GM18499 (cell line): ENCODE measurements around the gene PDE9A.

ENCODE experiments used
- ATAC-seq: cut with Tn5 transposase; IDR thresholded peaks from one replicate; pipeline ENCODE4 v1.9.1; 2021; ENCODE audit warnings: moderate number of reproducible peaks; ENCODE audit not compliant: insufficient read depth, unreplicated experiment

The PDE9A gene

DNA sequence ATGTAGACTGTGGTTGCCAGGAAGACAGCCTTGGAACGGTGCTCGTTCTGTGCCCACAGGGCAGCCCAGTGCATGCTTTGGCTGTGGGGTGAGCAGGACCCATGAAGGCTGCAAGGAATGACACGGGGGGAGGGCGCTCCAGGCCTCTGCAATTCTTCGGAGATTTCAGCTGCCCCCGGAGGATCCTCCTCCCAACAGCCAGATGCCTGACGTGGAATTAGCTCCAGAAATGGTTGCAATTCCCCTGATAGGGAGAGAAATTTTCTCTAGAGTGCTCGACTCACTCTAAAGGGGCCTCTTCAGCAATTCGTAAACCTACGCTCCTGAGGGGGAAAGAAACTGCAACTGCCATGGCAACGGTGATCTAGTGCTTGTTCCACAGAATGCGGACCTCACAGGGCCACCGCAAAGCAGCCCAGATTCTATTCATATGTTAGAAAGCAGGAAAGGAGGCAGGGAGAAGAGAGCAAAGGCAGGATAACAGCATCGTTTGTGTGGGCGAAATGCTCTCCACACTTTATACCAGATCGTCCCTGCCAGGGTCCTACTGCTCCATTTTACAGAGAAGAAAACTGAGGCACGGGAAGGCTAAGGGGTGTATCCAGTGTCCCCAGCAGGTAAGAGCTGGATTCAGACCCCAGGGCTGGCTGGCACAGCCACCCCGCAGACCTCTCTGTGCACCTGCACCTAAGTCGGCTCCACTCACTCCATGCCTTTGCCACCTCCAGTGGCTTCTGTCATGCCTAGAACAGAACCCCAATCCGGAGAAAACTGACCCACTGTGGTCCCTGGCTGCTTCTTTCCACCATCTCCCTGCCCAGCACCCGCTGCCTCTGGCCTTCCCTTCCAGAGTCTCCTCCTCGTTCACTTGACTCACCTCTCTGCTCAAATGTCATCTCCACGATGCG, 11.9 kb upstream of the PDE9A start:
- no peak for ATAC-seq

- no peak for ATAC-seq
Measured at GRCh38 chr21:42642219-42642745, 11.1 kb upstream of the PDE9A start.

DNA sequence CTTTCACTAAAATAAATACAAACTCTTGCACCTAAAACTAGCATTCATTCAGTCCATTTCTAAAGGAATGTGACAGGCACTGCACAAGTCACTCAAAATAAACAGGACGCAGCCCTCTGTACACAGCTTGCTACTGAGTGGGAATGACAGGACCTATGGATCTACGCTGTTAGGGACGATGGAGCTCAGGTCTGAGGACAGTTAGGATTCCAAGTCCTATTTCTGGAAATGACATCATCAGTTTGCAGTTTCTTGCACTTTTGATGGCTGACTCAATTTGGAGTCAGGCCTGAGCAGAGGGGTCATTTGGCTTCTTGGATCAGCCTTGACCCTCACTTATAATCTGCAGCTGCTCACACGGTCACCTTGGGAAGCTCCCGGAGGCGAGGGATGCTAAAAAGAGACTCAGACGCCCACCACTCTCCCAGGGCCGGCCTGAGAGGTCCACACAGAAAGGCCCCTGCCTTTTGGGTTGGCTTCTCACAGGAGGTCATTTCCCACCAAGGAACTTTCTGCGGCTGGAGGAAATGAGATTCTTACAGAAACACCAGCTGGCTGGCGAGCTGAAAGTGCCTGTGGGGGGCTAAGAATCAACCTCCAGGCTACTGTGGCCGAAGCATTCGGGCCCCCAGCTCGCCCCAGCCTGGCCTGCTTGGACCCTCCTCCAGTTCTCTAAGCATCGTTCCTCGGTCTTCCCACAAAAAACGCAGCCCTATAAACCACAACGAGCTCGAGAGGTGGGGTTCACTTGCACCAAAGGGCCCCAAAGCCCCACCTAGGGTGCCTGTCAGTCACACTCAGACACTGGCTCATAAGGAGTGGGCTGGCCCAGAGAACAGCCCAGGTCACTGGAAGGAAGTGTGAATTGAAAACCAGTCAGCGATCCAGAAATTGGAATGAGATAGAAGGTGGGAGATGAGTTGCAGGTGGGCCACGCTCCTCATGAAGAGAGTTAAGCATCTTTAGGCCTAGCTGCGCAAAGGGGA, 8.9 kb upstream of the PDE9A start:
- ATAC-seq = no peak

DNA sequence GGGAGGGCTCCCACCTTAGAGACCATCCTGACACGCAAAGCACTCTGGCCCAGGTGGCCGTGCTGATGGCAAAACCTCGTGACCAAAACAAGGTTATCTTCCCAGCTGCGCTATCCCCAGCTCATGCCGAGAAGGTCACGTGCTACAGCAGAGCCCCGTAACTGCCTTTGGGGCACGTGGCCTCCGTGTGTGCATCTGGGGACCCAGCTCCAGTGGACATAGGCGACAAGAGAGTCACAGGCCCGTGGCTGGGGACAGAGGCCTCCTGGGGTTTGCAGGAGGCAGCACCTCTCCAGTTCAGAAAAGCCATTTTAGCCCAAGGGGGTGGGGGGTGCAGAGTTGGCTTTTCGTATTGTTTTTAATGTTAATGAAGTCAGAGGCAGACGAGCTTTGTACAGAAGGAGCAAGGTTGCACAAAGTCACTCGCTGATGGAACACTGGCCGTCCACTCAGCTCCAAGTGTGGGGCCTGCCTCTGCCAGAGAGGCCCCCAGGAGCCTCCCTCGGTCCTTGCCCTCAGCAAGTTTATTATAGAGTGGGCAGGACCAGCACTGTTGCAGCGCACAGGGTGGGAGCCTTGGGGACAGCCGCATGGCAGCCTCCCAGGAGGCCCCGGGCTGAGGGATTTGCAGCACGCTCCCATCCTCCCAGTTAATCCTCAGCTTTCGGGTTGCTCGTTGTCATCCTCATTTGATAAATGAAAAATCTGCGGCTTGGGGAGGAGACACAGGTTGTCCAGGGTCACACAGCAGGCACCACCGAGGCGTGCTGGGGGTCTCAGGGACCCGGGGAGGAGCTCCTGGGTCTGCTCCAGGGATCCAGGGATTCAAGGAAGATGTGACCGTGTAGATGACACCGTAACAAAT, 8.0 kb upstream of the PDE9A start:
- no peak for ATAC-seq

- no peak for ATAC-seq
Measured at GRCh38 chr21:42646076-42646825, 7.2 kb upstream of the PDE9A start.

- no peak for ATAC-seq
Measured at GRCh38 chr21:42646836-42647235, 6.6 kb upstream of the PDE9A start.

DNA sequence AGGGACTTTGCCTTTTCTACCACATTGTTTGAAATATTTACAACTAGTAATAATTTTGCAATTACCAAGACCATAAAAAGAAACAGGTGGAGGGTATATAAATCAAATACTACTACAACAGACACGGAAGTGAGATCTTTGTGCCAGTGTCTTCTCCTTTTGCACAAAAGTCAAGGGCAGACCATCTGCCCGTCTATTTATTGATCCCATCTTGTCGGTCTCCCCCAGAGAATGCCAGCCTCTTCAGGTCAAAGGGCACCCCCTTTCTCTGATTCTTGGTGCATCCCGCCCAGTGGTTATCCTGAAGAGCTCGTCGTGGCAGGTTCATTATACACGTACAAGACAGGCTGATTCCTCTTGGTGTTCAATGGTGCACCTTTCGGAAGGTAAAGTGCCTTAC, 4.8 kb upstream of the PDE9A start:
- ATAC-seq = no peak

GRCh38 chr21:42649122-42650032, 4.0 kb upstream of the PDE9A start:
- ATAC-seq = no peak

GRCh38 chr21:42650033-42650370, 3.4 kb upstream of the PDE9A start:
- no peak for ATAC-seq

DNA sequence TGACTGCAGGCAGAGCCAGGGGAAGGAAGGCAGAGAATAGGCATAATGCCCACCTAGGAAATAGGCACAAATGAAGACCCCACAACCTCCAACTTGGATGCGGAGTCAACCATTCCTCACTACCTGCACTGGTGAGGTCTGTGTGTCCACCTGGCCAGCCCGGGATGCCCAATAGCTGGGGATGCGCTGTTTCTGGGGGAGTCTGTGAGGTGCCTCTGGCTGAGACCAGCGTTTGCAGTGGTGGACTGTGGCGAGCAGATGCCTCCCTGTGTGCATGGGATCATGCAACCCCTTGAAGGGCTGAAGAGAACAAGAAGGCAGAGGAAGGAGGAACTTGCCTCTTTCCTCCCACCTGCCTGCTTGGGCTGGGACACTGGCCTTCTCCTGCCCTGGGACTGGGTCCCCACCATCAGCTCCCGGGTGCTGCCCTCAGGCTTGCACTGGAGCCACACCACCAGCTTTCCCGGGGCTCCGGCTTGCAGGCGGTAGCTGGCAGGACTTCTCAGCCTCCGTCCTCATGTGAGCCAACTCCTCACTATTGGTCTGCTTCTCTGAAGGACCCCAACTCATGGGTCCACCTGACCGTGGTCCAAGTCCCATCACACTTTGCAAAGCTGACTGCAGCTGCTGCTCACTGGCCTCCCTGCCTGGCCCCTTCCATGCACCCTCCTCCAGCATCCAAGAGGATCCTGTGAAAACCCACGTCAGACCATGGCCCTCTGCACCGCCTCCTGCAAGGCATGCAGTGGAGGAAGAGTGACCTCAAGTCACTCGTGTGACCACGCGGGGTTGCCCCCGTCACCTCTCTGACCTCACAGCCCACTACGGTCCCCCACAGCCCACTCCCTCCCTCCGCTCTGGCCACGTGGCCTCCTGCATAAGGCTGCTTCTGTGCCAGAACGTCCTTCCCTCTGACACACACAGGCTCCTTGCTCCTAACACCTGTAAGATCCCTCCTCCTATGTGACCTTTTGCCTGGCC, 2.7 kb upstream of the PDE9A start:
- ATAC-seq = no peak

DNA sequence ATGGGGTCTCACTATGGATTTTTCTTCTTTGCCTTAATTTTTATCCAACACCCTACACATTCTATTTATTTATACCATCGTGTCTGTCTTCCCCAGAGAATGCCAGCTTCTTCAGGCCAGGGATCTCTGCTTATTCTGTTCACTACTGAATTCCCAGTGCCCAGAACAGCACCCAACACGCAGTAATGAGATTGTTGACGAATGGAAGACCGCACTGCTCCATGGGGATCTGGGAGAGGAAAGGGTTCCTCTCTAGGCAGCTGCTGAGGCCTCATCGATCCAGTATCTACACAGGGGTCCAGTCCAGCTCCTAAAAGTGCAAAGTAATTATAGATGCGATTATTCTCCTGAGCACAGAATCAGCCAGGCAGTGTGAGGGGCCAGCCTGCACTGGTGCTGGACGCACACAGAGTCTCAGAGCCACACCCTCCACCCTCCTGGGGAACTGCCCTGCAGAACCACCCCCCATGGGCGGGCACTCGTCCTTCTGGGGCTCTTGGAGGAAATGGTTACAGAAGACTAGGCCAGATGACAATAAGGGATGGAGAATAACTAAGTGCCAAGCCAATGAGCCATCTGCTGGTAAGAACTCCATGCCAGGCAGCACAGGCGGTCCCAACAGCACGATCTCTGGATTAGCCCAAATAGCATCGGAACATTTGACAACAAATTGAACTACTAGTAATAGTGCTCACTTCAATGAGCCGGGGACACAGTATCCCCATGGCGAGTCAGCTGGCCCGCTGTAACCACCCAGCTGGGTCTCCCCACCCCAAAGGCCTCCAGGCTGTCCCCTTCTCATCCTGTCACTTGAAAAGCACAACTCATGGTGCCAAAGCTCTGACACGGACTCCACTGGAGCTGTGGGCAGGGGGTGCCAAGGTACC, 1.7 kb upstream of the PDE9A start:
- no peak for ATAC-seq

GRCh38 chr21:42652527-42653230, 742 bp upstream of the PDE9A start:
- ATAC-seq = no peak

GRCh38 chr21:42654179-42654912, 925 bp downstream of the PDE9A start:
- ATAC-seq = no peak

- no peak for ATAC-seq
Measured at GRCh38 chr21:42654913-42655795, 1.7 kb downstream of the PDE9A start.
